Activated CD8-positive, alpha-beta memory T cell treated with anti-CD3 and anti-CD28 coated beads, Interleukin-2, amount 10 ng/mL, durations not matched to agents 7 days and 5 days (primary cell): Measurements from ENCODE around the gene FARS2. TPM values are rescaled to one million over a fixed set of nuclear protein-coding genes. Genes with fewer than 3 reads are reported as not detected.
A peak's percentile ranks its signal among the peaks of the same experiment; 100 is the strongest.

Experiments used
- ATAC-seq: fragments of 150-1000 bp; cut with Tn5 transposase; one replicate; pipeline ENCODE4 v1.10.0; 2021; ENCODE audit warnings: moderate library complexity
- CTCF ChIA-PET: fragments of 350-600 bp; sonication (Branson Sonifier 250); formaldehyde crosslinking; loops from one replicate; lab custom pipeline; 2021; ENCODE audit warnings: antibody characterized with exemption; lab: Charles Lee
- DNase-seq: peaks from one replicate; pipeline ENCODE4 v3.0.0-alpha.2; 2020
- H3K27ac Mint-ChIP-seq: one replicate; pipeline ENCODE4 v1.8.0; 2021; ENCODE audit warnings: mild to moderate bottlenecking, mixed read lengths
- H3K27me3 Mint-ChIP-seq: one replicate; pipeline ENCODE4 v1.8.0; 2021; ENCODE audit warnings: mixed read lengths
- H3K36me3 Mint-ChIP-seq: one replicate; pipeline ENCODE4 v1.8.0; 2021; ENCODE audit warnings: mild to moderate bottlenecking, mixed read lengths
- H3K4me1 Mint-ChIP-seq: one replicate; pipeline ENCODE4 v1.8.0; 2021; ENCODE audit warnings: mixed read lengths
- H3K4me3 Mint-ChIP-seq: one replicate; pipeline ENCODE4 v1.8.0; 2021; ENCODE audit warnings: mild to moderate bottlenecking, moderate library complexity, mixed read lengths
- H3K9me3 Mint-ChIP-seq: one replicate; pipeline ENCODE4 v1.8.0; 2022; ENCODE audit warnings: low read depth, mixed read lengths
- total RNA-seq, 2 experiments: library from RNA; stranded (reverse); gene quantifications; one replicate each; pipeline ENCODE4 v1.2.3, GENCODE V29; 2021

Gene FARS2
- total RNA-seq, 2 experiments from 2014 or later: 23.2 to 28.3 TPM

GRCh38 chr6:5294392-5295211 is 33.3 kb downstream of the FARS2 start:
- peaks cover 44% of the 10 kb centered on the region for H3K4me1 Mint-ChIP-seq
- H3K4me3 Mint-ChIP-seq: no peak overlapping the region
- peak overlapping the region; percentile 71 for H3K27ac Mint-ChIP-seq
- CTCF ChIA-PET: interaction anchor here (0.8 to 1.2 kb wide), 2 partner anchors 9 to 14 kb away, joined by 4 read pairs; no protein-coding TSS in a partner anchor
- H3K9me3 Mint-ChIP-seq: no peaks in the 10 kb centered on the region
- peak; percentile 52 for DNase-seq
- H3K27me3 Mint-ChIP-seq: no peaks in the 10 kb centered on the region
- H3K36me3 Mint-ChIP-seq: peaks cover 16% of the 10 kb centered on the region
- ATAC-seq: peak; percentile 49

GRCh38 chr6:5295623-5296022 is 34.3 kb downstream of the FARS2 start:
- H3K27ac Mint-ChIP-seq: no peak overlapping the region
- no peak overlapping the region for H3K4me3 Mint-ChIP-seq
- CTCF ChIA-PET: interaction anchor here (0.8 to 1.2 kb wide), 2 partner anchors 8 to 16 kb away, joined by 4 read pairs; no protein-coding TSS in a partner anchor
- H3K27me3 Mint-ChIP-seq: no peaks in the 10 kb centered on the region
- peaks cover 47% of the 10 kb centered on the region for H3K4me1 Mint-ChIP-seq
- ATAC-seq: no peak
- H3K9me3 Mint-ChIP-seq: no peaks in the 10 kb centered on the region
- no peak for DNase-seq
- H3K36me3 Mint-ChIP-seq: peaks cover 12% of the 10 kb centered on the region

- Mint-ChIP-seq H3K4me1 (peaks cover 56% of the 10 kb centered on the region), H3K36me3 (peaks cover 6% of the 10 kb centered on the region), H3K27ac (peak overlapping the region; percentile 14), H3K9me3 (no peaks in the 10 kb centered on the region), H3K4me3 (no peak overlapping the region), H3K27me3 (no peaks in the 10 kb centered on the region)
- DNase-seq (no peak), ATAC-seq (no peak)
- CTCF ChIA-PET: interaction anchor here (1.5 to 2.7 kb wide), 3 partner anchors 10 to 156 kb away, joined by 4 to 9 read pairs (median 4); no protein-coding TSS in a partner anchor
Observed at GRCh38 chr6:5300206-5300764, 39.0 kb downstream of the FARS2 start.

- peak; percentile 91 for ATAC-seq
- no peaks in the 10 kb centered on the region for H3K27me3 Mint-ChIP-seq
- peaks cover 52% of the 10 kb centered on the region for H3K4me1 Mint-ChIP-seq
- DNase-seq: peak; percentile 88
- peak overlapping the region; percentile 69 for H3K4me3 Mint-ChIP-seq
- CTCF ChIA-PET: interaction anchor here (0.8 to 4.1 kb wide), 36 partner anchors 7 to 1244 kb away, joined by 3 to 63 read pairs (median 4); partner anchors contain the start of genes FARS2 and LYRM4
- no peaks in the 10 kb centered on the region for H3K36me3 Mint-ChIP-seq
- H3K9me3 Mint-ChIP-seq: no peaks in the 10 kb centered on the region
- peak overlapping the region; percentile 91 for H3K27ac Mint-ChIP-seq
Observed at GRCh38 chr6:5302220-5302946, 41.1 kb downstream of the FARS2 start.

GRCh38 chr6:5302995-5303622 is 41.8 kb downstream of the FARS2 start:
- Mint-ChIP-seq H3K27ac (peak overlapping the region; percentile 91), H3K9me3 (no peaks in the 10 kb centered on the region), H3K4me1 (peaks cover 52% of the 10 kb centered on the region), H3K4me3 (peak overlapping the region; percentile 69), H3K27me3 (no peaks in the 10 kb centered on the region), H3K36me3 (no peaks in the 10 kb centered on the region)
- peak; percentile 73 for ATAC-seq
- DNase-seq: peak; percentile 84
- CTCF ChIA-PET: interaction anchor here (0.8 to 4.1 kb wide), 37 partner anchors 8 to 1244 kb away, joined by 3 to 63 read pairs (median 4); partner anchors contain the start of genes FARS2 and LYRM4

GRCh38 chr6:5303682-5304081 is 42.4 kb downstream of the FARS2 start:
- Mint-ChIP-seq H3K27me3 (no peaks in the 10 kb centered on the region), H3K9me3 (no peaks in the 10 kb centered on the region), H3K4me1 (peaks cover 52% of the 10 kb centered on the region), H3K36me3 (no peaks in the 10 kb centered on the region), H3K4me3 (no peak overlapping the region), H3K27ac (no peak overlapping the region)
- ATAC-seq (no peak), DNase-seq (no peak)
- CTCF ChIA-PET: interaction anchor here (1.0 to 4.1 kb wide), 26 partner anchors 9 to 247 kb away, joined by 3 to 63 read pairs (median 8); partner anchors contain the start of genes FARS2 and LYRM4

GRCh38 chr6:5305968-5306626 is 44.8 kb downstream of the FARS2 start:
- Mint-ChIP-seq H3K27me3 (no peaks in the 10 kb centered on the region), H3K27ac (no peak overlapping the region), H3K36me3 (no peaks in the 10 kb centered on the region), H3K4me3 (no peak overlapping the region), H3K9me3 (no peaks in the 10 kb centered on the region), H3K4me1 (peaks cover 35% of the 10 kb centered on the region)
- DNase-seq (no peak), ATAC-seq (no peak)
- CTCF ChIA-PET: interaction anchor here (1.1 to 1.2 kb wide), 2 partner anchors 34 to 48 kb away, joined by 3 read pairs; no protein-coding TSS in a partner anchor

GRCh38 chr6:5307058-5307457 is 45.7 kb downstream of the FARS2 start:
- Mint-ChIP-seq H3K36me3 (no peaks in the 10 kb centered on the region), H3K27ac (no peak overlapping the region), H3K4me1 (peaks cover 26% of the 10 kb centered on the region), H3K9me3 (no peaks in the 10 kb centered on the region), H3K27me3 (no peaks in the 10 kb centered on the region), H3K4me3 (no peak overlapping the region)
- ATAC-seq: no peak
- CTCF ChIA-PET: interaction anchor here (1.1 to 1.2 kb wide), 2 partner anchors 33 to 49 kb away, joined by 3 read pairs; no protein-coding TSS in a partner anchor
- DNase-seq: no peak

GRCh38 chr6:5308066-5308465 is 46.8 kb downstream of the FARS2 start:
- H3K36me3 Mint-ChIP-seq: no peaks in the 10 kb centered on the region
- ATAC-seq (no peak), DNase-seq (no peak)
- no peak overlapping the region for H3K4me3 Mint-ChIP-seq
- no peaks in the 10 kb centered on the region for H3K27me3 Mint-ChIP-seq
- H3K4me1 Mint-ChIP-seq: peaks cover 18% of the 10 kb centered on the region
- CTCF ChIA-PET: interaction anchor here (0.9 kb wide), 1 partner anchor 165 kb away, joined by 3 read pairs; no protein-coding TSS in a partner anchor
- H3K27ac Mint-ChIP-seq: no peak overlapping the region
- no peaks in the 10 kb centered on the region for H3K9me3 Mint-ChIP-seq

- Mint-ChIP-seq H3K4me1 (peaks cover 4% of the 10 kb centered on the region), H3K27me3 (no peaks in the 10 kb centered on the region), H3K9me3 (no peaks in the 10 kb centered on the region), H3K36me3 (no peaks in the 10 kb centered on the region), H3K27ac (no peak overlapping the region), H3K4me3 (no peak overlapping the region)
- CTCF ChIA-PET: interaction anchor here (0.9 kb wide), 1 partner anchor 11 kb away, joined by 8 read pairs; no protein-coding TSS in a partner anchor
- no peak for ATAC-seq
- no peak for DNase-seq
Observed at GRCh38 chr6:5314191-5314865, 53.0 kb downstream of the FARS2 start.

GRCh38 chr6:5315881-5316280 is 54.6 kb downstream of the FARS2 start:
- DNase-seq (no peak), ATAC-seq (no peak)
- Mint-ChIP-seq H3K9me3 (no peaks in the 10 kb centered on the region), H3K27me3 (no peaks in the 10 kb centered on the region), H3K27ac (no peak overlapping the region), H3K4me3 (no peak overlapping the region), H3K4me1 (peaks cover 4% of the 10 kb centered on the region), H3K36me3 (peaks cover 2% of the 10 kb centered on the region)
- CTCF ChIA-PET: no interaction called here
